ENCODE results near the gene SKI.
A peak's percentile ranks its signal among the peaks of the same experiment; 100 is the strongest.

The SKI gene

GRCh38 chr1:2312160-2312514, 84.0 kb downstream of the SKI start:
- no peak overlapping the region for H3K27ac ChIP-seq
- H3K27me3 ChIP-seq (replicated peaks): no peaks in the 10 kb centered on the region
- peaks cover 22% of the 10 kb centered on the region for H3K36me3 ChIP-seq (replicated peaks)
- TF ChIP-seq, protein P1, sequence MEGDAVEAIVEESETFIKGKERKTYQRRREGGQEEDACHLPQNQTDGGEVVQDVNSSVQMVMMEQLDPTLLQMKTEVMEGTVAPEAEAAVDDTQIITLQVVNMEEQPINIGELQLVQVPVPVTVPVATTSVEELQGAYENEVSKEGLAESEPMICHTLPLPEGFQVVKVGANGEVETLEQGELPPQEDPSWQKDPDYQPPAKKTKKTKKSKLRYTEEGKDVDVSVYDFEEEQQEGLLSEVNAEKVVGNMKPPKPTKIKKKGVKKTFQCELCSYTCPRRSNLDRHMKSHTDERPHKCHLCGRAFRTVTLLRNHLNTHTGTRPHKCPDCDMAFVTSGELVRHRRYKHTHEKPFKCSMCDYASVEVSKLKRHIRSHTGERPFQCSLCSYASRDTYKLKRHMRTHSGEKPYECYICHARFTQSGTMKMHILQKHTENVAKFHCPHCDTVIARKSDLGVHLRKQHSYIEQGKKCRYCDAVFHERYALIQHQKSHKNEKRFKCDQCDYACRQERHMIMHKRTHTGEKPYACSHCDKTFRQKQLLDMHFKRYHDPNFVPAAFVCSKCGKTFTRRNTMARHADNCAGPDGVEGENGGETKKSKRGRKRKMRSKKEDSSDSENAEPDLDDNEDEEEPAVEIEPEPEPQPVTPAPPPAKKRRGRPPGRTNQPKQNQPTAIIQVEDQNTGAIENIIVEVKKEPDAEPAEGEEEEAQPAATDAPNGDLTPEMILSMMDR (IDR thresholded peaks at IDR 0.05; ENCODE audit: low read depth, low read length, missing control alignments): no peak
- no peak overlapping the region for H3K4me3 ChIP-seq (ENCODE audit: low read depth, low read length)
- in situ Hi-C loops (cut with HindIII; ENCODE audit: low pct_ligation_motif_present, low sequenced_read_pairs): loop anchor here (25.0 kb wide), 1 partner anchor 100 kb away; no protein-coding TSS in a partner anchor
- no peak for DNase-seq

GRCh38 chr1:2312515-2313301, 84.6 kb downstream of the SKI start:
- H3K4me3 ChIP-seq (ENCODE audit: low read depth, low read length): no peak overlapping the region
- no peak for DNase-seq
- in situ Hi-C loops (cut with HindIII; ENCODE audit: low pct_ligation_motif_present, low sequenced_read_pairs): loop anchor here (25.0 kb wide), 1 partner anchor 100 kb away; no protein-coding TSS in a partner anchor
- H3K36me3 ChIP-seq (replicated peaks): peaks cover 16% of the 10 kb centered on the region
- TF ChIP-seq, protein P1 (IDR thresholded peaks at IDR 0.05; ENCODE audit: low read depth, low read length, missing control alignments): no peak
- no peaks in the 10 kb centered on the region for H3K27me3 ChIP-seq (replicated peaks)
- no peak overlapping the region for H3K27ac ChIP-seq

DNA sequence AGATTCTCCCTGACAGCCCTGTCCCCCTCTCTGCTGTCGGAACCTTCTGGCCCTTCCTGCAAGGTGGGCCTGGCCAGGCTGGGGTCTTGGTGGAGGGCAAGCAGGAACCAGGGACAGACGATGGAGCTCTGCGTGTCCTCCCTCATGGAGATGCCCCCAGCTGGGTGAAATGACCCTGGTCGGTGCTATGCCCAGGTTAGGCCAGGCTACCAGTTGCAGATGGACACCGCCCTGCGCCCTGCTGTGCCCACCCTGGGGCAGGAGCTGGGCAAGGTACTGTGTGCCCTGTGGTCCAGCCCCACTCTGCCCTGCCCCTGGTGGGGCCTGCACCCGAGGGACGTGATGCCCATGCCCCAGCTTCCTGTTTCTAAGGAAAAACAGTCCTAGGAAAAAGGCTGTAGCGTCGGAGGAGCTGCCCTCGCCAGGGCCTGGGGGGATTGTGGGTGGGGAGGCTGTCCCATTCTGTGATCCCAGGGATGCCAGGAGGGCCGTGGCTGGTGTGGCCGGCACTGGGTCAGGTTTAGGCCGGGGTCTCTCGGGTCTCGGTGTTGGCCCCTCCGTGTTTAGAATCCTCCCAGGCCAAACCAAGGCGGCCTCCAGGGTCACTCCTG, 85.6 kb downstream of the SKI start:
- peak overlapping the region; percentile 38 for H3K4me3 ChIP-seq (ENCODE audit: low read depth, low read length)
- TF ChIP-seq, protein P1 (IDR thresholded peaks at IDR 0.05; ENCODE audit: low read depth, low read length, missing control alignments): no peak
- in situ Hi-C loops (cut with HindIII; ENCODE audit: low pct_ligation_motif_present, low sequenced_read_pairs): loop anchor here (25.0 kb wide), 1 partner anchor 101 kb away; no protein-coding TSS in a partner anchor
- no peaks in the 10 kb centered on the region for H3K27me3 ChIP-seq (replicated peaks)
- H3K27ac ChIP-seq: no peak overlapping the region
- H3K36me3 ChIP-seq (replicated peaks): peaks cover 7% of the 10 kb centered on the region
- DNase-seq: no peak

- Histone ChIP-seq H3K4me3 (ENCODE audit: low read depth, low read length) (peak overlapping the region; percentile 38), H3K36me3 (replicated peaks) (peaks cover 4% of the 10 kb centered on the region), H3K27ac (peak overlapping the region; percentile 49), H3K27me3 (replicated peaks) (no peaks in the 10 kb centered on the region)
- no peak for DNase-seq
- in situ Hi-C loops (cut with HindIII; ENCODE audit: low pct_ligation_motif_present, low sequenced_read_pairs): loop anchor here (25.0 kb wide), 1 partner anchor 102 kb away; no protein-coding TSS in a partner anchor
- TF ChIP-seq, protein P1 (IDR thresholded peaks at IDR 0.05; ENCODE audit: low read depth, low read length, missing control alignments): no peak
These were observed 86.2 kb downstream of the SKI start for GRCh38 chr1:2314273-2314802.

DNA sequence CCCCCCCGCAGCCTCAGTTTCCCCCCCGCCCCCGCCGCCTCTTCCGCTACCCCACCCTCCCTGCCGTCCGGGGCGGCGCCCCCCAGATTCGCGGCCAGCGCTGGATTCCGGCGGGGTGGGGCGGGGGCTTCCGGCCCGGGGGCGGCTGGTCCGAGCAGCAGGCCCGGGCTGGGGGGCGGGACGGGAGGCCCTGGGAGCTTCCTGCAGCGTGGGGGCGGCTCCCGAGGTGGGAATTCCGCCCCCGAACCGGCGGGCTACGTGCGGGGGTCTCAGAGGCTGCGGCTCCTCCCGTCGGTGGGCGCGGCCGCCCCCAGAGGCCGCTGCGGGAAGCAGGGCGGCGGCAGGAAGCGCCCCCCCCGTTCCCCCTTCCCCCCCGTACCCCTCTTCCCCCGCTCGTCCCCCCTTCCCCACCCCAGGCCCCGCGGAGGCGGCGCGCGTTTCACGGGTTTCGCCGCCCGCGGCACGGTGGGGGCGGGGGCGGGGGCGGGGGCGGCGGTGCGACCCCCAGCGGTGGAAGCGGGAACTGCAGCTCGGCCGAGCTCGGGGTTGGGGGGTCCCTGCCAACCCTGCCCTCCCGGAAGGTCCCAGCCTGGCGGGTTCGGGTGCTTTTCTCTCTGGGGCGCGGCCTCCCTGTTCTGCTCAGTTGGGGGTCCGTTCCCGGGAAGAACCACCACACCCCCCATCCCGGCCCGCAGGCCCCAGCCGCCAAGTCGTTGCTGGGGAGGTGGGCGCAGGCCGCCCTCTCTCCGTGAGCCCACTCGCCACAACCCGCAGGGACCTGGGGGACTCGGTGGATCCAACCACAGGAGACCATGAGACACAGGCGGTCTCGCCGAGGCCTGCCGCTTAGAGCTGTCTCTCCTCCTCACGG, 86.9 kb downstream of the SKI start:
- in situ Hi-C loops (cut with HindIII; ENCODE audit: low pct_ligation_motif_present, low sequenced_read_pairs): loop anchor here (25.0 kb wide), 1 partner anchor 103 kb away; no protein-coding TSS in a partner anchor

More for the DNA sequence above, 86.9 kb downstream of the SKI start:
- peak overlapping the region; percentile 38 for H3K4me3 ChIP-seq (ENCODE audit: low read depth, low read length)
- peak overlapping the region; percentile 49 for H3K27ac ChIP-seq
- no peaks in the 10 kb centered on the region for H3K27me3 ChIP-seq (replicated peaks)
- TF ChIP-seq, protein P1 (IDR thresholded peaks at IDR 0.05; ENCODE audit: low read depth, low read length, missing control alignments): peak; percentile 71
- DNase-seq: no peak
- peaks cover 4% of the 10 kb centered on the region for H3K36me3 ChIP-seq (replicated peaks)
